GM18861 (cell line): ENCODE results near the gene TSPAN11.

ENCODE experiments used
- ATAC-seq: cut with Tn5 transposase; IDR thresholded peaks from one replicate; pipeline ENCODE4 v1.9.1; 2021; ENCODE audit not compliant: unreplicated experiment

TSPAN11 gene

DNA sequence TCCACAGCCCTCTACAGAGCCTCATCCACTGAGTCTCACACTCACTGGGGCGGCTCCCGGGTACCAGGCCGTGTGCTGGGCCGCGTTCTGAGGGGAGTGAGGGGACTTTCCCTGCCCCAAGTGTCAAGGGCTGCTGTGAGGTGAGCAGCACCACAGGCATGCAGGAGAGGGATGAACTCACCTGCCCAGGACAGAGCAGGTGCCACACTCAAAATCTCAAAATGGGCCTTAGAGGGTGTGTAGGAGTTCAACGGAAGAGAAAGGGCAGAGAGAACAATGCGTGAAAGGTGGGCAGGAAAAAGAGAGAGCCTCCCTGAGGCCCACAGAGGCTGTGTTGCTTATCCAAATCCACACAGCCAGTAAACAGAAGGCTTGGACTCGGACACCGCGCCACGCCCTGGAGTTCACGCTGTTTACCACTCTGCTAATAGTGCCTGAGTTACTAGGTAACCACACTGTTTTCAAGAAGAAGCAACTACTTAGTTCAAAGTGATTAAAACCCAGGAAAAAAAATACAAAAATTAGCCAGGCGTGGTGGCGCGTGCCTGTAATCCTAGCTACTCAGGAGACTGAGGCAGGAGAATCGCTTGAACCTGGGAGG lies 32.7 kb downstream of the TSPAN11 start:
- no peak for ATAC-seq

DNA sequence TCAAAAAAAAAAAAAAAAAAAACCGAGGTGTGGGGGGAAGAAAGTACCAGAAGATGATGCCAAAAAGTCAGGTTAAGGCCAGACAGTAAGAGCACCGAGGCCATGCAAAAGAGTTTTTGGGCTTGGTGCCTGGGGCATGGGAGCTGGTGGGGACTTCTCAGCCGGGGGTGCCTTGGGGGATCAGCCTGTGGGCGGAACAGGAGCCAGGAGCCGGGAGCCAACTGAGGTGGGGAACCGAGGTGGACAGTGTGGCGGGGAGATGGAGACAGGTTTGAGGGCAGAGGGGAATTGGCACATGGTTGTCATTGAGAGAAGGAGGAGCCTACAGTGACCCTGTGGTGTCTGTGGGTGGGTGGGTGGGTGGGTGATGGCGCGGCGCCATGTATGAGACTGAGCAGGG lies 33.2 kb downstream of the TSPAN11 start:
- ATAC-seq, result no peak

DNA sequence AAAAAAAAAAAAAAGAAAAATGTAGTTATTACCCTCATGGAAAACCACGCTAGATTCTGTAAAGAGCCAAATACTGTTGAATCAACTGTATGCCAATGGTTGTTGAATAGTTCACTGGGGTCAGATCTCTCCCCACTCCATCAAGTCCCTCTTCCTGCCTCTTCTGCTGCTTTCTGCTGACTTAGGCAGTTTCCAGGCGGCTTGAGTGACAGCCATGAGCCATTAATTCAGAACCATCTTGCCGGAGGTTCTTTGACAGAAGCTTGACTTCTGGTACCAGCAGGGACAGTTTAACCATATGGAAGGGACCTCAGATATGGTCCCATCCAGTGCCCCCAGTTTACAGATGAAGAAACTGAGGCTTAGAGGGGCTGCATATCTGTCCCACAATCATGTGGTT lies 34.5 kb downstream of the TSPAN11 start:
- no peak for ATAC-seq

DNA sequence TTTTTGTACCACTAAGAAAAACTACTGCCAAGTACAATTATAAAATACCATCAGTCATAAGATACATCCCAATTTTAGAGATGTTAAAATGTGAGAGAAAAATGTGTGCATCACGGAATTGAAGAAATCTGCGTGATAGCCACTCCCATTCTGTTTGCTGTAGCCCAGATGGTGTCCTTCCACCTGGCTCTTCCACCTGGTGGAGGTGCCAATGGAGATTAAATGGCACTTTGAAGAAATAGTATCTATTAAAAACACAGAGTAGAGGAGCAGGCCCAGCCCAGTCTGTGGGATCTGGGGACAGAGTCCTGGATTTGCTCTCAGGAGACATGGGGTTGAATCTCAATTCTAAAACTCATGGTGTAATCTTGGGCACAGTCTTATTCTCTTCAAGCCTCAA lies 35.5 kb downstream of the TSPAN11 start:
- ATAC-seq, result no peak

DNA sequence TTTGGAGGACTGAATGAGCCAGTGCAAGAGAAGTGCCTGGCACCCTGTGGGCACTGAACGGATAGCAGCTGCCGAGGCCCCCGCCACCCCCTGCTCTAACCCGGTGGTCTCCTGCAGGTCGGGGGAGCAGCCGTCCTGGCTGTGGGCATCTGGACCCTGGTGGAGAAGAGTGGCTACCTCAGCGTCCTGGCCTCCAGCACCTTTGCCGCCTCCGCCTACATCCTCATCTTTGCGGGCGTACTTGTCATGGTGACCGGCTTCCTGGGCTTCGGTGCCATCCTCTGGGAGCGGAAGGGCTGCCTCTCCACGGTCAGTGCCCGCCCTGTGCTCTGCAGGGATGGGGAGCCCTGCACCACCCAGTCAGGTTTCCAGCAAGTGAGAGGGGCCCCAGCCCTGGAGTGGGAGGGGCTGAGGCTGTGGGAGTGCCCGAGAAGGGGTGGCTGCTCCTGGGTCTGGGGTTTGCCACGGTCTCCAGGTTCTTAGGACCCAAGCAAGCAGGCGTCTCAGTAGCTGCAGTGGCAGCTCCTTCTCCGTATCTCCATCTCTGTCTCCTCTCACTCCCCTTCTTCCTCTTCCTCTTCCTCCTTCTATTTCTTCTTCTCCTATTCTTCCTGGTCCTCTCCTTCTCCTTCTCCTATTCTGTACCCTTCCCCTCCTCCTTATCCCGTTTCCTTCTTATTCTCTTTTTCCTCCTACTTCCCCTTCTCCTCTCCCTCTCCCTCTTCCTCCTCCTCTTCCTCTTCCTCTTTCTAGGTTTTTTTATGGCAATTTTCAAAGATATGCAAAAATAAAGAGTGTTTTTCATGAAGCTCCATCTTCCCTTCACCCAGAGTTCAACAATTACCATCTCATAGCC lies 37.4 kb downstream of the TSPAN11 start:
- no peak for ATAC-seq

DNA sequence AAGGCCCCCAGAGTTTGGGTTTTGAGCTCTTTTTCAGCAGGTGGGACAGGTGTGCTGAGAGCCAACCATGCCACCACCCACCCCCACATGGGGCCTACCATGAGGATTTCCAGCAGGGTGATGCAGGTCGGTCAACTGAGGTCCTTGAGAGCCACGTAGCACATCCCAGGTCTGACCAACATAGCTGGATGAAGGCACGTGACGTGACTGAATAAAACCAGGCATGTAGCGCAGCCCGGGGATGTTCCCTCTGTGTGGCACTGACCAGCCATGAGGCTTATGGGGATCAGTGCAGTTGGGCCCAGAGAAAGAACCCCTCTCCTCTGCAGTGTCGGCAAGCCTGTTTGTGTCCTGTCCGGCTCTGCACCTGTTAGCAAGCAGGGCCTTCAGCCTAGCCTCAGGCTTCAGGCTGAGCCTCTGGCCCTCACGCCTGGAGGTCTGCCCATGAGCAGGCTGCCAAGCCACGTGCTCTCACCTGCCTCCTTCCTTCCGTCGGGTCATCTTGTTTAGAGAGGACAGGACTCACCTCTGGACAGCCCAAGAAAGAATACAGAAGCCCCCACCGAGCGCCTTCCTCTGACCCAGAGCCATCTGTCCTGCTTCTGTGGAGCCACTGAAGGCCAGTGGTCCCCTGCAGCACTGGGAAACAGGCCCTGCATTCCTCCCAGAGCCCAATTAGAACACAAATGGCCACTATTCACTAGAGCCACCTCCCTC lies 38.5 kb downstream of the TSPAN11 start:
- no peak for ATAC-seq

DNA sequence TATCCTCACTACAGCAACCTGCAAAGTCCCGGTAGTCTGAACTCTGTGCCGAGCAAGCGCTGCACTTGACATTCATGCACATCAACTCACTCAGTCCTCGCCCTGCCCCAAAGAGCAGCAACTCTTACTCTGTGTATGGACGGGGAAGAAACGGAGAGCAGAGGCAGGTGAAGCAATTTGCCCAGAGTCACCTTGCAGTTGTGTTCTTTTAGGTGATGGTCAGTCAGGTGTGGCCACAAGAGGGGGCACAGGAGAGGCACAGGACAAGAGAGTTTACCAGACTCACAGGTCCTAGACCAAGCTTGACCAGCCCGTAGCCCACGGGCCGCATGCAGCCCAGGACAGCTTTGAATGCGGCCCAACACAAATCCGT lies 39.1 kb downstream of the TSPAN11 start:
- no peak for ATAC-seq

DNA sequence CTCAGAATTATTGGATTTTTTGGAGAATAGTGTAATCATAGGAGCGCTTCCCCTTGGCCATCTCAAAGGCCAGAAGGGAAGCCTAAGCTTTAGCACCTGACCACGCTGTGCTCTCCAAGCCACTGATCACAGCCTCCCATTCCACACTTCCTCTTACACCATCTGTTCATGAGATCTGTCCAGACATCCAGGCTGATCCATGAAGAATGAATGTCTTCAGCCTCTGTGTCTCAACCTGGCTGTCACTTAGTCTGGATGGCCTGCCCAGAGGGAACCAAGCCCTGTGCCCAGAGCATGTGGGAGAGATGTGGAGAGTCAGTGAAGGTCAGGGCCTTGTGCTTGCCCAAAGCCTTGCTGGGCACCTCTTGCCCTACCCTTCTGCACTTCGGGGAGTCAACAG lies 40.5 kb downstream of the TSPAN11 start:
- ATAC-seq, result no peak

DNA sequence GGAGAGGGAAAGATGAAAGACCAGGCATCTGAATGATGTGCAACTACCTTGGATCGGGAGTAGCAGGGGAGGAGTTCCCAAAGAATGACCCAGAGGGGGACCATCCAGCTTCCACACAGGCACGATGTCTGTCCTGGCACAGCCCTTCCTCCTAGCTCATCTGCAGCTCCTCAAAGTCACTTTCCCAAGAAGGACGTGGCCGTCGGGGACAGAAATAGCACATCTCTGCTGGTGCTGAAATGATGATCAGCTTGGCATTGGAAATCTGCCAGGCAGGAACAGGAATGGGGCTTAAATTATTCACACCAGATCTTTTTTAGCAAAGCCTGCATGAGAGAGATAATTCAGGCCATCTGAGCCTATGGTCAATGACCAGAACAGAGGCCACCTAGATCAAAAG lies 41.7 kb downstream of the TSPAN11 start:
- no peak for ATAC-seq

DNA sequence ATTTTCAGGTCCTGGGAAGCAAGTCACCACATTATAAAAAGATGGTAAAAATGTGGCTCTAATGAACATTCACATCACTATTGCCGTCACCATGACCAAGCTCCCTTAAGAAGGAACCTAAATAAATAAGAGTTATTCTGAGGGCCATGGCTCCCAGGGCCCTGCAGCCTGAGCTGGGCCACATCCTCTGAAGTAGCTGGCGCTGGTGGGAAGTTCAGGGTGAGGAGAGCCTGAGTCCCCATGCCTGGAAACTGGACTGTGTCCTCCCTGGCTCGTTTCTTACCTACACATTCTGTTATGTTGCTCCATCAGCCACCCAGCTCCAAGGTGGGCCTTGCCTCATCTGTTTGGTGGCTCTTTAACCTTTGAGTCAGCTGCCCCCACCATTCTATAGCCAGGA lies 42.5 kb downstream of the TSPAN11 start:
- ATAC-seq, result no peak

DNA sequence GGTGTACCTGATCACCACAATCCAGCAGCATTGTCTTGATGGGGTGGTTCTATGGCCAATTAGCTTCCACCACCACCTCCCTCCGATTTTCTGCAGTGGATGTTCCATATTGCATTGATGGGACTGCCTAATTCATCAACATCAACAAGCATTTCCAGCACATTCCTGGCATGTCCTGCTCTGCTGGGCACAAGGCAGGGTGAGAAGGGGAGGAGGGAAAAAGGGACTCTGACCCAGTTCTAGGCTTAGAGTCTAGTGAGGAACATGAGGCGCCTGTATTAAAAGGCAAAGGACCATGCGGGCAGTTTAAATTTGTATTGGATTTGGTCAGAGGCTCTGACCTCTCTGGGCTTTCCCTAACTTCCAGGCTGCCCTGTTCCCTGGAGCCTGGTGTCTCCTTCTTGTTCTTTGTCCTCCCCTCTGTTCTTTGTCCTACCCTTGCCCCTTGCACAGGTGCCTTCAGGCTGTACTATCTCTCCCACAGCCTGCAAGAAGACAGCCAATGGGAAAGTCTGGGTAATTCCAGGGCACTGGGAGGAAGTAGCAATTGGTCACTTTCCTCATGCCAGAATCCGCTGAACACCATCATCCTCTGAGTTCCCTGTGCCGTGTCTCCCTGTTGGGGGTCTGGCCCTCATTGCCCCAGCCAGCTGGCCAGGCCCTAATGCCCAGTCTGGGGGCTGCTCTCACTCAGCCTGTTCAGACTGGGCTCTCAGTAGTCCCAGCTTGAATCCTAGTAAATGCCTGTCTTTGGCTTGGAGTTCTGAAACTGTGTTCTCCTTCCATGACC lies 43.3 kb downstream of the TSPAN11 start:
- no peak for ATAC-seq

DNA sequence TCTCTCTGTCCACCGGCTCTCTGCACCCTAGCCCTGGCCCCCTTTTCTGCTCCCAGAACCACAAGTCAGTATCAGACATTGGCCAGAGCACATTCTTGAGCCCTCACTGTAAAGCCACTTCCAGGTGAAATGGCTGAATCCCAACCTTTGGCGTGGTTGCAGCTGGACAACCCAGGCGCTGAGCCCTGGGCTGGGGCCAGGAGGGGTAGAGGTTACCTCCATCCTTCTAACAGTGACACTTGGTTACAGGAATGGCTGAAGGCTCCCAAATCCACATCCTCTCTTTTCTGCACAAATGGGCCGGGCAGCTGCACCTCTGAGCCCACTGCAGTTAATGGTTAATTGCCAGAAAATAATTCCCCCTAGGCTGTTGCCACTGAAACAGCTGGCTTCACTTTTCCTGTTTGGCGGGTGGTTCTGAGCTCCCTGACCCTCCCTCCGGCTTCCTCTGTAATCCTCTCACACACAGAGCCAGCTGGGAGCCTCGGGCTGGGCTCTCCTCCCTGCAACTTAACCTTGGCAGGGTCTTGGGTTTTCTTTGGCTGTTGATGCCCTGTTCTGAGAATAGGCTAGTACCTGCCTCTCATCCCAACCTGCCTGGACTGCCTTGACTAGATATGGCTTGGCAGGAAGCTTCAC lies 44.1 kb downstream of the TSPAN11 start:
- no peak for ATAC-seq

DNA sequence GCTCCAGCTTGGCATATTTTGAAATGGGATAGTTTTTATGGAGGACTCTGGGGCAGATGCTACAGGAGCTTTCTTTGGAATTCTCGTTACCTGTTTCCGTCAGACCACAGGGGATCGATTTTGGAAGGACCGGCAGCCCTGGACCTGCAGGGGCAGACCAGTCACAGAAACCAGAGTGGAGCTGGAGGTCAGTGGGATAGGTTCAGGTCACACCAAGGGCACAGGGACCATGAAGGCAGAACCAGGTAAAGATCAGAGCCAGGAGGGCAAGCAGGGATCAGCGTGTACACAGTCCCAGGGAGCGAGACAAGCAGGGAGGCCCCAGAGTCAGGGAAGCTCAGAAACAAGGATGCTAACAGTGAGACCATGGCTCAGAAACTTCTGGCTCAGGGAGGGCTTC lies 45.5 kb downstream of the TSPAN11 start:
- no peak for ATAC-seq

DNA sequence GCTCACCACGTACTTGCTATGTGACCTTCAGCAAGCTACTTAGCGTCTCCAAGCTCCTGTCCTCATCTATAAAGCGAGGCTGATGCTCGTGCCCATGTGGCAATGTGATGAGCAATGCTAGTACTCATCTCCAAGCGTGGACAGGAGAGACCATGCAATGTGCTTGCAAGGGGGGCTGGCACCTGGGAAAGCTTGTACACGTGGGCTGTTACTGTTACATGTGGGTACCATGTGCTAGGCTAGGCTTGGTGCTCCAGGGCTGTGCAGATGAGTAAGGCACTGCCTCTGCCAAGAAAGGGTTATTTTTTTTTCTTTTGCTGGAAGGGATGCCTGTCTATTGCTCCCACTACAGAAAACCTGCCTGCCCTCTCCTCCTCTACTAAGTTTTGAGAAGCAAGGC lies 46.6 kb downstream of the TSPAN11 start:
- ATAC-seq, result no peak

DNA sequence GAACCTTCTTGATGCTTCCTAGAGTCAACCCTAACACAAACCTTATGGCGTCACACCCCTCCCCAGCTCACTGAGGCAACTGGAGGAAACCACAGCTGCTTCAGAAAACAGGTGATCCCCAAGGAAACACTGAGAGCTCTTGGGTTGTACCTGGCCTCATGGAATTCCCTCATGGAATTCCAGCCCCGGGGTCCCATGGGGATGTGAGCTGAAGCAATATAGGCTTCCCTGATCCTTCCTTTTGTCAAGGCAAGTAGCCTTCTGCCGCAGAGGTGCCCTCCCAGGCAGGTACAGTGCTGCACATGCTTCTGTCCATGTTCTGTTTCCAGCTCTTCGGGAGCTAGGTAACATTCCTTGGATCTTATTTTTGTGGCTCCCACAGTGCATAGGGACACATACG lies 47.3 kb downstream of the TSPAN11 start:
- ATAC-seq, result no peak

DNA sequence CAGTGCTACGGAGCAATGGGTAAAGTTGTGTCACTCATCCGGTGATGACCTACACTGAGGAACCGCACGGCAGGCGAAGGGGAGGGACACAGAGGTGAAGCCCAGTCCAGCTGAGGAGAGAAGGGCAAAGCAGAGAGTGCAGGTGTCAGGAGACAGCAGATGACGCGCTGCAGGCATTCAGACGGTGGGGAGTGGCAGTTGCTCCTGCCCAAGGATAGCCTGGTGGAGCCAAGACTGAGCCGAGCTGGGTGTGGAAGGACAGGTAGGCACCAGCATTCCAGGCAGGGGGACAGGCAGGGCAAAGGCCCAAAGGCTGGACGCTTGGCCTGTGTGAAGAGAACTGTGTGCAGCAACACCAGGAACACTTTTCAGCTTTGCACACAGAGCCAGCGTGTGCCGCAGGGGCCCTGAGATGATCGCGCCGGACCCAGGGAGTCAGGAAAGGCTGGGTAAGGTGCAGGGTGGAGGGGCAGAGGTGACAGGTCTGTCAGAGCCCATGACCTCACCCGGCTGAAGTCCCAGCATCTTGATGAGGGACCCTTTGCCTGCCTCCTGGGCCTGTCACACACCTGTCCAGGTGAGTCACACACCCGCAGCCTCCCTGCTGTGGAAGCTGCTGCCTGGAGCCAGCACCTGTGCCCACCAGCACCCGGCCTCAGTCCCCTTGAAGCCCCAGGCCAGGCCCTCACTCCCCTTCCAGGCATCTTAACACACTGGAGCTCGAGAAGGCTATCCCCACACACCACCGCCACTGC lies 48.4 kb downstream of the TSPAN11 start:
- ATAC-seq, result no peak

DNA sequence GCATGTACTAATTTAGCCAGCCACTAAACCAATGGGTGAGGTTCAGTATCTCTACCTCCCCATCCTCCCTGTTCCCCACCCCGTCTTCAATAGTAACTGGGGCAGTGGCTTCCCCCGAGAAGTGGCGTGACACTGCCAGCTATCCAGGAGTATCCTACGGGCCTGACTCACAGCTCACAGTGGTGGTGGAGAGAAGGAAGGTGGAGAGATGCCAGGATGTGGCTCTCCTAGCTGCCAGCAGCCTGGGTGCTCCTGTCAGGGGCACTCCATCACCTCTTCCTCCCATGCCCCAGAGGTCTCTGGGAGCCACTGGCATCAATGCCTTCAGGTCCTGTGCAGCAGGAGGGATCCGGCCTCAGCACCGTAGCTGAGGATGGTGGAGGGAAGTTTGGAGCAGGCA lies 49.0 kb downstream of the TSPAN11 start:
- ATAC-seq, result no peak

DNA sequence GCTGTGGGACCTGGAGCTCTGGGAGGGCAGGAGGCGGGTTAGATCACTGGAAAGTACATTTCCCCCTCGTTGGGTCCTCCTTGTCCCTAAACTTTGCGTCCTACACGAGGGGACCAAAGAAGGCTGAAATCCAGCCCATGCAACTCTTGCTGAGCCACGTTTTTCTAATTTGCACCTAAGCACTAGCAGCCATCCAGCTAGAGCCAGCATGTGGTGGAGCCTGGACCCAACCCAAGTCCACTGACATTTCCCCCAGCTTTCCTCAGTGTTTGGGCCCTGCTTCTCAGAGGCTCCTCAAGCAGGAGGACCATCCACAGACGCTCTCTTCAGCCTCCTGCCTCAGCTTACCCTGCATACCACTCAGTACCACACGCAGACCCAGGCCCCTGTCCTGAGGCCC lies 49.7 kb downstream of the TSPAN11 start:
- ATAC-seq, result no peak

DNA sequence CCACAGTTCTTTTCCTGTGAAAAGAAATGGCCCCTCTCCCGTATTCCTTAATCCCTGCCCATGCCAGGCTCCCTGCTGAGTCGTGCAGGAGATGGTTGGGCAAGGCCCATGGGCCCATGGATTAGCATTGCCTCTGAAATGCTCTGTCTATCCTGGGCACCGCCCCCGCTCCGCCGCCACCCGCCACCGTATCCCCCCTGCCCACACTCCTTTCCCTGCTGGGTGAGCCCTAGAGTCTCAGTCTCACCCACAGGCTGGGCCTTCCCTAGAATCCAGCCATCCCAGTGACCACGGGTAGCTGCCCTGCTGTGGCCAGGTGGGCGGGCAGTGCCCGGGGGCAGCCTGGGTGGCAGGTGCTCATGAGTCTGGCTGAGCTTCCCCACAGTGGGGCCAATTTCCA lies 50.6 kb downstream of the TSPAN11 start:
- ATAC-seq, result no peak
